Choroid plexus epithelial cell (primary cell): Measurements from ENCODE around the gene REM2.

ENCODE experiments used
- DNase-seq: peaks from one replicate; pipeline ENCODE4 v3.0.0-alpha.2; 2010; ENCODE audit warnings: low read depth
- H3K4me3 ChIP-seq: 2 replicates; pipeline ENCODE4 v1.5.1; 2011; ENCODE audit warnings: low read depth, mild to moderate bottlenecking, control low read depth, low read length, moderate library complexity
- CTCF ChIP-seq: conservative IDR thresholded peaks from 2 replicates; pipeline ENCODE4 v1.5.1; 2011; ENCODE audit warnings: low read depth, mild to moderate bottlenecking, control low read depth, inconsistent platforms, low read length, moderate library complexity

REM2 gene

GRCh38 chr14:22932146-22932545 lies 49.1 kb downstream of the REM2 start:
- H3K4me3 ChIP-seq, result no peak overlapping the region
- TF ChIP-seq CTCF, result no peak
- no peak for DNase-seq

- DNase-seq, result no peak
- TF ChIP-seq CTCF, result no peak
Measured at GRCh38 chr14:22935156-22935555, 52.1 kb downstream of the REM2 start.

More at GRCh38 chr14:22935156-22935555, 52.1 kb downstream of the REM2 start:
- no peak overlapping the region for H3K4me3 ChIP-seq
